ENCODE results near the gene KIAA1671.

KIAA1671 gene

GRCh38 chr22:24975125-24975640, 22.7 kb downstream of the KIAA1671 start:
- no peaks in the 10 kb centered on the region for H3K9me3 ChIP-seq (replicated peaks in 1 of 11)
- 0 out of 22 replicates have a peak, but pooled peaks cover 0 to 10% (median 0%) of the 10 kb centered on the region in 11 experiments for H4K20me1 ChIP-seq
- H3K36me3 ChIP-seq, result no peaks in the 10 kb centered on the region
- H3K4me3 ChIP-seq, result no peak overlapping the region
- peaks cover 0 to 14% (median 9%) of the 10 kb centered on the region in 10 experiments; a peak in 10 of 20 replicates for H3K4me1 ChIP-seq
- no peak overlapping the region; a peak in 1 of 22 replicates for H3K4me2 ChIP-seq
- no peak for TF ChIP-seq Cebpa-rat (IDR thresholded peaks at IDR 0.05)
- no peaks in the 10 kb centered on the region for H3K27me3 ChIP-seq
- no peak overlapping the region for H3K9ac ChIP-seq
- H3K27ac ChIP-seq, result no peak overlapping the region

GRCh38 chr22:24975813-24976341, 23.4 kb downstream of the KIAA1671 start:
- no peaks in the 10 kb centered on the region for H3K27me3 ChIP-seq
- 0 out of 22 replicates have a peak, but pooled peaks cover 0 to 10% (median 0%) of the 10 kb centered on the region in 11 experiments for H4K20me1 ChIP-seq
- no peak overlapping the region for H3K27ac ChIP-seq
- no peaks in the 10 kb centered on the region for H3K9me3 ChIP-seq (replicated peaks in 1 of 11)
- no peak overlapping the region for H3K9ac ChIP-seq
- no peak overlapping the region; a peak in 1 of 22 replicates for H3K4me2 ChIP-seq
- TF ChIP-seq Cebpa-rat (IDR thresholded peaks at IDR 0.05), result no peak
- no peak overlapping the region for H3K4me3 ChIP-seq
- no peaks in the 10 kb centered on the region for H3K36me3 ChIP-seq
- peaks cover 0 to 15% (median 9%) of the 10 kb centered on the region in 10 experiments; a peak in 10 of 20 replicates for H3K4me1 ChIP-seq

- Histone ChIP-seq H3K4me1 (peaks cover 0 to 22% (median 9%) of the 10 kb centered on the region in 10 experiments; a peak in 10 of 20 replicates), H3K27ac (no peak overlapping the region)
These were observed 24.1 kb downstream of the KIAA1671 start for GRCh38 chr22:24976442-24977218.

GRCh38 chr22:24977370-24978221, 25.1 kb downstream of the KIAA1671 start:
- no peak overlapping the region for H3K9ac ChIP-seq
- no peaks in the 10 kb centered on the region for H3K9me3 ChIP-seq (replicated peaks in 1 of 11)
- no peak for TF ChIP-seq Cebpa-rat (IDR thresholded peaks at IDR 0.05)
- H3K4me2 ChIP-seq, result peak overlapping the region in 3 of 11 experiments; percentile 26 to 35 (median 29); a peak in 5 of 22 replicates
- H3K4me1 ChIP-seq, result peaks cover 0 to 25% (median 9%) of the 10 kb centered on the region in 10 experiments; a peak in 10 of 20 replicates
- H3K4me3 ChIP-seq, result no peak overlapping the region
- no peaks in the 10 kb centered on the region for H3K27me3 ChIP-seq
- H3K36me3 ChIP-seq, result no peaks in the 10 kb centered on the region
- peak overlapping the region in 1 of 11 experiments; percentile 23; a peak in 2 of 22 replicates for H3K27ac ChIP-seq
- H4K20me1 ChIP-seq, result 0 out of 22 replicates have a peak, but pooled peaks cover 0 to 10% (median 0%) of the 10 kb centered on the region in 11 experiments

More at GRCh38 chr22:24976442-24977218, 24.1 kb downstream of the KIAA1671 start:
- H3K4me2 ChIP-seq, result no peak overlapping the region
- no peaks in the 10 kb centered on the region for H3K27me3 ChIP-seq
- TF ChIP-seq Cebpa-rat (IDR thresholded peaks at IDR 0.05), result no peak
- H4K20me1 ChIP-seq, result 0 out of 22 replicates have a peak, but pooled peaks cover 0 to 10% (median 0%) of the 10 kb centered on the region in 11 experiments
- H3K9ac ChIP-seq, result no peak overlapping the region
- no peak overlapping the region for H3K4me3 ChIP-seq
- H3K36me3 ChIP-seq, result no peaks in the 10 kb centered on the region
- H3K9me3 ChIP-seq (replicated peaks in 1 of 11), result no peaks in the 10 kb centered on the region

GRCh38 chr22:24978308-24978707, 25.8 kb downstream of the KIAA1671 start:
- H3K4me3 ChIP-seq, result no peak overlapping the region
- no peaks in the 10 kb centered on the region for H3K9me3 ChIP-seq (replicated peaks in 1 of 11)
- H3K36me3 ChIP-seq, result no peaks in the 10 kb centered on the region
- H3K4me2 ChIP-seq, result peak overlapping the region in 3 of 11 experiments; percentile 26 to 35 (median 29); a peak in 5 of 22 replicates
- no peaks in the 10 kb centered on the region for H3K27me3 ChIP-seq
- H4K20me1 ChIP-seq, result 0 out of 22 replicates have a peak, but pooled peaks cover 0 to 10% (median 0%) of the 10 kb centered on the region in 11 experiments
- H3K4me1 ChIP-seq, result peaks cover 0 to 25% (median 9%) of the 10 kb centered on the region in 10 experiments; a peak in 10 of 20 replicates
- H3K27ac ChIP-seq, result no peak overlapping the region
- TF ChIP-seq Cebpa-rat (IDR thresholded peaks at IDR 0.05), result no peak
- H3K9ac ChIP-seq, result no peak overlapping the region

GRCh38 chr22:24981066-24981465, 28.6 kb downstream of the KIAA1671 start:
- no peak for TF ChIP-seq Cebpa-rat (IDR thresholded peaks at IDR 0.05)
- no peak overlapping the region for H3K9ac ChIP-seq
- no peaks in the 10 kb centered on the region for H3K9me3 ChIP-seq (replicated peaks in 1 of 11)
- H3K4me1 ChIP-seq, result peaks cover 11 to 43% (median 15%) of the 10 kb centered on the region in 10 experiments
- H3K4me2 ChIP-seq, result peak overlapping the region in 1 of 11 experiments; percentile 29; a peak in 1 of 22 replicates
- no peak overlapping the region; a peak in 1 of 22 replicates for H3K27ac ChIP-seq
- H4K20me1 ChIP-seq, result 0 out of 22 replicates have a peak, but pooled peaks cover 0 to 7% (median 0%) of the 10 kb centered on the region in 11 experiments
- no peaks in the 10 kb centered on the region for H3K27me3 ChIP-seq
- H3K4me3 ChIP-seq, result no peak overlapping the region
- no peaks in the 10 kb centered on the region for H3K36me3 ChIP-seq

- Histone ChIP-seq H4K20me1 (0 out of 22 replicates have a peak, but pooled peaks cover 0 to 1% (median 0%) of the 10 kb centered on the region in 11 experiments), H3K27ac (no peak overlapping the region; a peak in 1 of 22 replicates), H3K9me3 (replicated peaks in 1 of 11) (no peaks in the 10 kb centered on the region), H3K4me2 (peak overlapping the region in 1 of 11 experiments; percentile 29; a peak in 1 of 22 replicates), H3K27me3 (no peaks in the 10 kb centered on the region), H3K9ac (no peak overlapping the region), H3K36me3 (no peaks in the 10 kb centered on the region), H3K4me3 (no peak overlapping the region), H3K4me1 (peaks cover 14 to 46% (median 19%) of the 10 kb centered on the region in 10 experiments)
- TF ChIP-seq Cebpa-rat (IDR thresholded peaks at IDR 0.05), result no peak
These were observed 29.1 kb downstream of the KIAA1671 start for GRCh38 chr22:24981656-24982055.

GRCh38 chr22:24982301-24983056, 30.0 kb downstream of the KIAA1671 start:
- Histone ChIP-seq H3K4me2 (no peak overlapping the region), H3K27me3 (no peaks in the 10 kb centered on the region), H3K4me3 (no peak overlapping the region), H4K20me1 (no peaks in the 10 kb centered on the region), H3K9me3 (replicated peaks in 1 of 11) (no peaks in the 10 kb centered on the region), H3K4me1 (peaks cover 18 to 54% (median 26%) of the 10 kb centered on the region in 10 experiments), H3K27ac (no peak overlapping the region), H3K9ac (no peak overlapping the region), H3K36me3 (no peaks in the 10 kb centered on the region)
- no peak for TF ChIP-seq Cebpa-rat (IDR thresholded peaks at IDR 0.05)
